ENCODE results near the gene GREB1.
A peak's percentile ranks its signal among the peaks of the same experiment; 100 is the strongest.

Gene GREB1

DNA sequence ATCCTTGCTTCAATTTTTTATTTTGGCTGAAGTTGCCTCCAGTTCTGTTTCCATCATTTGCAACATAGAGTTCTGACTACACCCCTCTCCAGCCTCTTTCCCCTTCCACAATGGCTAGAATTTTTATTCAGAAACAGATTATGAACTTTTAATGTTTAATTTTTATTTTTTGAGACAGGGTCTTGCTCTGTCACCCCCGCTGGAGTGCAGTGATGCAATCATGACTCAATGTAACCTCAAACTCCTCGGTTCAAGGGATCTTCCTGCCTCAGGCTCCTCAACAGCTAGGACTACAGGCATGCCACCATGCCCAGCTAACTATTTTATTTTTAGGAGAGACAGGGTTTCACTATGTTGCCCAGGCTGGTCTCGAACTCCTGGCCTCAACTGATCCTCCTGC lies 133.3 kb downstream of the GREB1 start:
- no peak for DNase-seq

- DNase-seq: no peak
Measured at GRCh38 chr2:11667866-11668637, 134.2 kb downstream of the GREB1 start.

DNA sequence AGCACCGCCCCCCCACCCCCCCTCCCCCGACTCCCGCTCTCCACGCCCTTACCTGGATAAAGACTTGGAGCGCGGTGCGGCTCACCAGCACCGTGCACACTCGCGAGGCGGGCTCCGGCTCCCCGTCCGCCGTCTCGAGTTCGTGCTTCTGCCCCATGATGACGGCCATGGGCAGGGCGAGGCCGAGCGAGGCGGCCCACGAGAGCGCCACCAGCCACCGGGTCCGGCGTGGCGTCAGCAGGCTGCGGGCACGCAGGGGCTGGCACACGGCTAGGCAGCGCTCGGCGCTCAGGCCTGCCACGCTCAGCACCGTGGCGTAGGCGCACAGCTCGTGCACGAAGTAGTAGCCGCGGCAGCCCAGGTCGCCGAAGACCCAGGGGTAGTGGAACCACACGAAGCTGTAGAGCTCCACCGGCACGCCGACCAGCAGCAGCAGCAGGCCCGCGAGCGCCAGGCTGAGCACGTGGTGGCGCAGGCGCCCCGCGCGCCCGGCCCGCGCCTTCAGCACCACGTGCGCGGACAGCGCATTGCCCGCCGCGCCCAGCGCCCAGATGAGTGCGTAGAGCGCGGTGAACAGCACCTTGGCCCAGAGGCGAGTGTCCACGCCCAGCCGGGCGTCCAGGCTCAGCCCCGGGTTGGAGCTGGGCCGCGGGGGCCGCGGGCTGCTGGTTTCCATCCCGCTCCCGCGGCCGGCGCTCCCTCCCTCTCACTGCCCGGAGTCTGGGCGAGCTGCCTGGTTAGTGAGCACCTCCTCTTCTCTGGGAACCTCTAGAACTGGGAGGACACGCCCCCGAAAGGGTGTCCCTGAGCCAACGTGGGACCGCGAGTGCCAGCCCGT lies 135.8 kb downstream of the GREB1 start, which contains the start of gene NTSR2:
NTSR2 (minus strand) TSS at position 742 of the 838 bp plus-strand sequence; CDS start at position 676, 66 bp downstream.
- DNase-seq: no peak

GRCh38 chr2:11672407-11672806 lies 138.6 kb downstream of the GREB1 start:
- DNase-seq: no peak

GRCh38 chr2:11674983-11675382 lies 141.1 kb downstream of the GREB1 start:
- DNase-seq: no peak

GRCh38 chr2:11675423-11676112 lies 141.7 kb downstream of the GREB1 start:
- no peak for DNase-seq

- peak; percentile 47 to 83 for DNase-seq
Measured at GRCh38 chr2:11676640-11677039, 142.8 kb downstream of the GREB1 start.

DNA sequence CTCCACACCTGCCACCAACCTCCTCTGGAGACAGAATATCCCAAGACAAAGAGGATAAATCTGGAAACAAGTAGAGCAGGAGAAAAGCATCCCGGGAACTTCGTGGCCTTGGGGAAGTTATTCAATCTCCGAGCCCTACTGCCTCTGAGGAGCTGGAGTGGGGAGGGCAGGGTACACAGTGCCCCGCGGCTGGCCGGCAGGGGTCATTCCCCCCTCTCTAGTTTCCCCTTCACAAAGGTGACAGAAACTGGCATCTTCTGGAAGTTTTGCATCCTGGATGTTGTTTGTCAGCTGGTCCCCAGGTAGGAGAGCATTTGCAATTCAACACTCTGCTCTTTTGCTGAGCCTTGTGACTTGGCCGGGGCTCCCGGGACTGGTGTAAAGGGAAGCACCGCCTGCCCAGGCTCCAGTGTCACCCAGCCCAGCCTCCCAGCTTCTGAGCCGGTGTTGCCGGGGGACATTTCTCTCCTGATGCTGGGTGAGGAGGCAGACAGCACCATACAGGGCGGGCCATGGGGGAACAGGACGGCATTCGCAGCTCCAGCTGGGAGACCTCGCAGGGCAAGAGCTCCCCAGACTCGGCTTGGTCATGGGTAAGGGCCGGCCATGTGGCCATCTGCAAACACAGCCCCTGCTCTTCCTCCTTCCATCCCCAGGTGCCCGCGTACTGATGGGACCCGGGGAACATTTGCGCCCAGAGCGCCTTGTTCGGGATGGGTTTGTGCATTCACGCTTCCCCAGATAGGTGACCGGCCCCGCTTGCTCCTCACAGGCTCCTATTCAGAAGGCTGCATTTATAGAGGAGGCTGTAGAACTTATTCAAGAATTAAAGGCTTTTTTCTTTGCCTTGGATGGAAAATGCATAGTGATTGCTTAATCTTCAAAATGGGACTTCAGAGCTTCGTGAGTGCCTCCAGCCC lies 143.6 kb downstream of the GREB1 start:
- no peak for DNase-seq

- peak in 1 of 2 experiments; percentile 32 for DNase-seq
Measured at GRCh38 chr2:11678306-11678960, 144.6 kb downstream of the GREB1 start.

DNA sequence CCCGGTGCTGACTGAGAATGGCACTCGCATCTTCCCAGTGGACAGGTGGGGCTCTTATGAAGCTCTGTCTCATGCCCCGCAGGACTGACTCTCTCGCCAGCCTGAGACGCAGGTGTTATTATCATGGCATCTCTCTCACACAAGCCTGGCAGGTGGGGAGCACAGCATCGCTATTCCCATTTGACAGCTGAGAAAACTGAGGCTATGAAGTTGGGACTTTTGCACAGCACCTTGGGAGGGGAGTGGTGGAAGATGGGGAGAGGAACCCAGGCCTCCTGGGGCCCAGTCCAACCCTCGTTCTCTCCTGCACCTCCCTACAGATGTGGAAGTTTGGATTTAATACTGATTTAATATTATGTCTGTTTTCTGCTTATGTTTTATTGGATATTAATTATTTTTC lies 145.2 kb downstream of the GREB1 start:
- DNase-seq: no peak

DNA sequence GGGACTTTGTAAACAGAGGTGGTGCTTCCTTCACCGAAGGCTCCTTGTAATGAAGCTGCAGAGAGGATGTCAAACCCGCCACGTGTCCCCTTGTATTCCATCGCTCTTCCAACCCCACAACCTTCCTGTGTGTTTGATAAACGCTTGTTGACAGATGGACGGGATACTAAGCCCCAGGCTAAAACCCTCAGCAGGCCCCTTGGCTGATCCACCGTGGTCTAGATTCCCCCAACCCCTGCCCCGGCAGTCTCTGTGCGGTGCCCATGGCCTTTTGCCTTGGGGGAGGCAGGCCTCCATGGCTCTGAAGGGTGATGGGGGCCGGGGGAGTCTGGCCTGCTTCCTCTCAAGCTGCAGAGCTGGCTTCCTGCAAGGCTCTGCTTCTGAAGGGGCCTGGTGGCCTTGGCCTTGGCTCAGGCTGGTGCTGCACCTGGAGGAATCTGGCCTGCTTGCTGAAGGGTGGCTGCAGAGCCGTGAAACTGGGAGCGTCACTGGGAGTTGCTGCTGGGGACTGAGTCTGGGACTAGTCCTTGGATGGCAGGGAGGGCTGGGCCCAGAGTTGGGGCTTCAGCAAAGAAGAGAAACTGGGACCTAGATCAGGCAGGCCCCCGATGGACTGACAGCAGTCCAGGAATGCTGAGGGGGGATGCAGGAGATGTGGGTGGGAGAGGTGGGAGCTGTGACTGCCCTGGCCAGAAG lies 145.8 kb downstream of the GREB1 start:
- DNase-seq: no peak

DNA sequence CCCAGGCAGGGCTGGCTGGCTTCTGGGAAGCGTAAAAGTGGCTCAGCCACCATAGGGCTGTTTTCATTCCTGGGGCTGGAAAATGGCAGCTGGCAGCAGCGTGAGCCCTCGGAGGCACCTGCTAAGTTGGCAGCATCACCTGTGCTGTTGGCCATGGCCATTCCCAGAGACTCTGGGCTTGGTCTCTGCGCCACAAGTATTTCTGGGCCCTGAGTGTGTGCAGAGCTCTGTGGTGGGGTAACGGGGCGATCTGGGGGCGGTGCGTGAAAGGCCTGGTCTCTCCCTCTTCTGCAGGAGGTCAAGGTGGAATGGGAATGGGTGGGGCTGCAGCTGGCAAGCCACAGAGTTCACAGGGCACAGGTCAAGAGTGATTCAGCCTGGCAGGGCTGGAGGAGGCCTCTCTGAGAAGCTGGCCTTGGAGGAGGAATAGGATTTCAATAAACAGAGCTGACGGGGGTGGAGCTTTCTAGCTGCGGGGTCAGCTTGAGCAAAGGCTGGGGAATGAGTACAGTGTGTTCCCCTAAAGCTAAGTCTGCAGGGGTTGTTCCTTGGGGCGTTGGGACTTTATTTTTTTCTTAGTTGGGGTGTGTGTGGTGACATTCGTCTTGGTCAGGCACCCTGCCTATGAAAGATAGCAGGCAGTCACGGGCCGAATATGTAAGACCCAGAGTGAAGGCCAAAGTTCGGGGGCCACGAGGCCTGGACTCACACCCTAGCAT lies 146.5 kb downstream of the GREB1 start:
- no peak for DNase-seq

- no peak for DNase-seq
Measured at GRCh38 chr2:11680901-11681721, 147.3 kb downstream of the GREB1 start.

DNA sequence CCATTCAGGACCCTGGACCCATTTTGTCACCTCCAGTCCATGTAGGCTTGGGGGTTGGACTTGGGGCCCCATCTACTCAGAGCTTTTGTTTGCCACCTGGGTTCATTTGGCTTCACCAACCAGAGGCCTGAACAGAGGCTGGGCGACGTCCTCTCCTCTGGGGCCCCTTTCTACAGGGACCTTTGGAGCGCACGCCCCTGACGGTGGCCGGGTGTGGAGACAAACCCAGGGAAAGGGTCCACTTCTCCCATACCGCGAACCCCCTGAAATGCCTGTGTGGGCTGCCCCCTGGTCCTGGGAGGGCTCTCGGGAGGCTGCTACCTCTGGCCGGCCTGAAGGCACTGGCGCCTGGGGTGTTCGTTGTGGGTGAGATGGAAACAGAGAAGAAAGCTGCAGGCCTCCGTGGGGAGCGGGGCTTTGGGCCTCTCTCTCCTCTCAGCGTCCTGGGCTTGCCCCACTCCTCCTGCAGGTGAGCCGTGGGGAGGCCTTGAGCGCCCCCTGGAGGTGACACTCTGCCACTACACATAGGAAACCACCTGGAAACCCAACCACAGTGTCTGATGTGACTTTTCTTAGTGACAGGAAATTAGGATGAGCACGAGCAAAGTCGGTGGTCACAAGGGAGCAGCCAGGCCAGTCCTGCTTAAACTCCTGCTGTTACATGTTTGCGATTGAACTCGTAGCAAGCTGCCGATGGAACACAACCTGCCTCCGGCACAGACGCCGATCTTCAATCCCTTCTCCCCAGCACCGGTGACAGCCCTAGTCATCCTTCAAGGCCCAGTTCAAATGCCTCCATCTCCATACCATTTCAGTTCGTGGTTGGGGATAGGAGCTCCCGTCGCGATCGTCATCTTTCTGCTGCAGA lies 148.1 kb downstream of the GREB1 start:
- peak; percentile 56 to 78 for DNase-seq

DNA sequence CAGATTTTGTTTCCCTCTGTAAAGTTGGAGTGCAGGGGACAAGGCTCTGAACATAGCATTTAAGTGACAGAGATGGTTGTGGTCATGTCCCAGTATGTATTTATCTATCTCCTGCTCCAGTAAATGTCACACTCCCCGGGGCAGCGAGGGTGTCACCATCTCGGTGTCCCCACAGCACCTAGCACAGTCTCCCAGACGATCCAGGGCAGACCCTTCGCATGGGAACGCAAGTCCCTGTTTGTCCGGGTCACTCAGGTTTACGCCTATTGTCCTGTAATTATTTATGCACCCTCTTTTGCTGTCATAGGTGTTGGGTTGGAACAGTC lies 148.7 kb downstream of the GREB1 start:
- DNase-seq: no peak

DNA sequence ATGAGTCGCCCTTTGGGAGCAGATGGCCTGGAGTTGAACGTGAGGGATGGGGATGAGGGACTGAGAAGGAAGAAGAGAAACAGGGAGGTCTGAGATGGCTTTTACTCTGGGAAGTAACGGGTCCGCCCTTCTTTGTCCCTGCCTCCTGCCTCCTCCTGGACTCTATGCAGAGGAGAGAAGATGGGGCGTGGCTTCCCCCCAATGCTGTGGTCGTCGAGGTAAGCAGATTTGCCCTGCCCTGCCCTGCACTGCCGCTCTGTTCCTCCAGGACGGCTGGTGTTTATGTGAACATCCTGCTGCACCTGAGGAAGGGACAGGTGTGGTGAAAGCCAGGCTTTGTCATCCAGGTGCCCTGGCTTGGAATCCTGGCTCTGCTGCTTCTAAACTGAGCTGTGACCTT lies 149.6 kb downstream of the GREB1 start:
- no peak for DNase-seq

GRCh38 chr2:11683966-11684365 lies 150.1 kb downstream of the GREB1 start:
- DNase-seq: no peak

DNA sequence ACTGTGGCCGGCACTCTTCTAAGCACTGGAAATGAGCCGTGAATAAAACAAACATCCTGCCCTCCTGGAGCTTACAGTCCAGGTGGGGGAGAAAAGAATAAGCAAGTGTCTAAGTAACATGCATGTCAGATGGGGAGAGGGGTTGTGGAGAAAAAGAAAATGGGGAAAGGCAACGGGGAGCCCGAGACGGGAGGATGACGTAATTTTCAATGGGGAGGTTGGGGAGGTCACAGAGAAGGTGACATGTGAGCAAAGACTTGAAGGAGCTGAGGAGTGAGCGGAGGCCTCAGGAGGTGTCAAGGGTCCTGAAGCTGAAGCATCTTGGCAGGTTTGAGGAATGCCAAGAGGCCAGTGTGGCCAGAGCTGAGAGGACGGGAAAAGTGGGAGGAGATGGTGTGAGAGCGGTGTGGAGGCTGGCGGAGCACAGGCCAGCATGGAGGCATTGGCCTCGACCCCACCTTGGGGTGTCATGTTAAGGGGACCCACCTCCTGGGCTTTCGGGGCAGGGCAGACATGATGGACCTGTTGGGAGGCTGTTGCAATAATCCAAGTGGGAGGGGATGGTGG lies 151.1 kb downstream of the GREB1 start:
- DNase-seq: no peak
